GM12878 (cell line): ENCODE results near the gene RAD18. TPM values are rescaled to one million over a fixed set of nuclear protein-coding genes. Genes with fewer than 3 reads are reported as not detected.

ENCODE experiments used
- ATAC-seq: fragments of 200-7000 bp; cut with Tn5 transposase; 3 replicates; pipeline ENCODE4 v1.9.1; 2020; ENCODE audit warnings: mild to moderate bottlenecking, moderate library complexity
- BruUV-seq: library from RNA; stranded (reverse); fragments of 400-500 nt; replicated peaks from 2 replicates; lab custom pipeline; 2021; lab: Mats Ljungman, UMichigan
- CTCF ChIA-PET: fragments of 300-600 bp; sonication (Branson Sonifier 250); formaldehyde crosslinking; extraction: SDS; loops from one replicate; lab custom pipeline; 2021; ENCODE audit warnings: inconsistent platforms; lab: Yijun Ruan, JAX
- POLR2A ChIA-PET: fragments of 350-600 bp; formaldehyde crosslinking; extraction: SDS; loops from one replicate; lab custom pipeline; 2021; ENCODE audit warnings: inconsistent platforms; lab: Charles Lee
- RAD21 ChIA-PET: fragments of 300-600 bp; sonication (Branson Sonifier 250); formaldehyde crosslinking; loops from one replicate; lab custom pipeline; 2023; ENCODE audit warnings: antibody characterized with exemption; ENCODE audit not compliant: unreplicated experiment; lab: Charles Lee
- SMC1A ChIA-PET: fragments of 300-600 bp; sonication (Branson Sonifier 250); formaldehyde crosslinking; loops from one replicate; lab custom pipeline; 2023; ENCODE audit not compliant: unreplicated experiment, uncharacterized antibody; lab: Charles Lee
- DNase-seq: peaks from one replicate; pipeline ENCODE4 v3.0.0-alpha.2; 2011; ENCODE audit warnings: low read depth, low spot score
- FAIRE-seq: peaks from 3 replicates; lab custom pipeline; 2011; peaks lifted over from hg19 to GRCh38; lab: Jason Lieb, UNC
- H2AFZ ChIP-seq: 2 replicates; pipeline ENCODE4 v1.6.0; 2011; ENCODE audit warnings: low read depth, low read length, control low read depth; ENCODE audit not compliant: control insufficient read depth
- H3K27ac ChIP-seq: 2 replicates; pipeline ENCODE4 v1.5.1; 2011; ENCODE audit warnings: control low read depth; ENCODE audit not compliant: control insufficient read depth, insufficient read depth
- H3K27me3 ChIP-seq, 2 experiments: replicated peaks in 1 of 2; 2 replicates each; pipeline versions ENCODE4 v1.6.0 to v1.6.1; 2011; ENCODE audit warnings: low read length in 1 of 2; ENCODE audit not compliant: control insufficient read depth in 2 of 2, insufficient read depth in 2 of 2
- H3K36me3 ChIP-seq, 2 experiments: 2 replicates each; pipeline ENCODE4 v1.5.1; 2011; ENCODE audit warnings: low read length in 1 of 2; ENCODE audit not compliant: control insufficient read depth in 2 of 2, insufficient read depth in 2 of 2
- H3K4me1 ChIP-seq: 2 replicates; pipeline ENCODE4 v1.6.1; 2011; ENCODE audit warnings: mild to moderate bottlenecking, low read length, moderate library complexity, mixed read lengths; ENCODE audit not compliant: control insufficient read depth, insufficient read depth
- H3K4me2 ChIP-seq: 2 replicates; pipeline ENCODE4 v1.6.0; 2011; ENCODE audit warnings: control low read depth; ENCODE audit not compliant: control insufficient read depth, insufficient read depth
- H3K4me3 ChIP-seq: fragments of 200-600 bp; sonication (generic); 2 replicates; pipeline ENCODE4 v1.5.1; 2016
- H3K79me2 ChIP-seq: 2 replicates; pipeline ENCODE4 v1.6.0; 2011; ENCODE audit warnings: low read length; ENCODE audit not compliant: control insufficient read depth, insufficient read depth
- H3K9ac ChIP-seq: 2 replicates; pipeline ENCODE4 v1.8.0; 2011; ENCODE audit warnings: low read length, control low read depth, mixed read lengths; ENCODE audit not compliant: control insufficient read depth, insufficient read depth
- H3K9me3 ChIP-seq: replicated peaks from 3 replicates; pipeline ENCODE4 v1.5.1; 2011; ENCODE audit warnings: mild to moderate bottlenecking, low read length; ENCODE audit not compliant: control insufficient read depth, insufficient read depth
- H4K20me1 ChIP-seq: 2 replicates; pipeline ENCODE4 v1.6.0; 2011; ENCODE audit not compliant: control insufficient read depth, insufficient read depth
- CHD4 ChIP-seq: fragments of 200-600 bp; sonication (generic); IDR thresholded peaks from 2 replicates; pipeline ENCODE4 v1.6.1; 2016; ENCODE audit warnings: mild to moderate bottlenecking
- JUNB ChIP-seq: IDR thresholded peaks from 2 replicates; pipeline ENCODE4 v1.6.1; 2016; ENCODE audit warnings: antibody characterized with exemption, mild to moderate bottlenecking
- MYC ChIP-seq: IDR thresholded peaks from 2 replicates; pipeline ENCODE4 v1.6.1; 2011; ENCODE audit warnings: mild to moderate bottlenecking, low read length, moderate library complexity, inconsistent platforms; ENCODE audit not compliant: insufficient read depth, insufficient replicate concordance, insufficient read length, severe bottlenecking
- SMC3 ChIP-seq: IDR thresholded peaks from 2 replicates; pipeline ENCODE4 v1.6.1; 2011; ENCODE audit warnings: low read length, improper control_type of control experiment, borderline replicate concordance
- STAT3 ChIP-seq: IDR thresholded peaks from 2 replicates; pipeline ENCODE4 v1.6.1; 2011; ENCODE audit warnings: low read depth, low read length, improper control_type of control experiment
- WGBS: methylation state at CpG from one replicate; pipeline ENCODE4 v1.1.6; 2016; ENCODE audit warnings: low lambda C conversion rate; ENCODE audit not compliant: insufficient replicate concordance, insufficient coverage; ENCODE audit errors: missing lambda C conversion rate; 5-methylcytosine and 5-hydroxymethylcytosine counted together
- in situ Hi-C: fragments of 300-500 bp; cut with MboI; formaldehyde crosslinking; loops from 9 replicates; pipeline ENCODE4 v1.14.3; 2018; ENCODE audit warnings: mixed read lengths
- intact Hi-C: fragments of 100-400 bp; cut with micrococcal nuclease; formaldehyde crosslinking; loops from one replicate; pipeline ENCODE4 v1.14.2; 2022; ENCODE audit not compliant: unreplicated experiment
- polyA plus RNA-seq, 11 experiments: library from polyadenylated mRNA; depleted of rRNA in 4 of 11; unstranded in 6 of 11; stranded (reverse) in 5 of 11; fragments of >200 nt; fragmentation: Nextera tagmentation in 4 of 11; fragmentation: Illumina TruSeq in 1 of 11; extraction: Ambion mirVana in 4 of 11; extraction: Trizol in 1 of 11; gene quantifications; 1 replicate in 1 of 11; 2 replicates in 10 of 11; pipeline versions ENCODE4 v1.2.1 to v1.2.3, GENCODE V29; 2011 to 2016; ENCODE audit warnings: inconsistent platforms in 2 of 11, missing spikeins in 2 of 11, low read depth in 1 of 11
- total RNA-seq, 4 experiments: library from RNA; depleted of rRNA in 3 of 4; stranded (reverse); fragments of >200 nt in 3 of 4; fragmentation: Illumina TruSeq in 1 of 4; extraction: Trizol in 1 of 4; gene quantifications; 2 replicates each; pipeline versions ENCODE4 v1.2.1 to v1.2.3, GENCODE V29; 2013 to 2021
- TF ChIP-seq, protein P1 (sequence below): fragments of 450-650 bp; IDR thresholded peaks from 2 replicates; pipeline ENCODE4 v1.6.1; 2016; ENCODE audit warnings: mild to moderate bottlenecking
- TF ChIP-seq, protein P2 (sequence below): fragments of 450-650 bp; IDR thresholded peaks from 2 replicates; pipeline ENCODE4 v1.6.1; 2016; ENCODE audit warnings: mild to moderate bottlenecking
- TF ChIP-seq, protein P3 (sequence below): IDR thresholded peaks from 2 replicates; pipeline ENCODE4 v1.6.1; 2012; ENCODE audit warnings: low read depth, low read length, improper control_type of control experiment

Gene RAD18
- total and polyA plus RNA-seq, 10 of the 15 experiments (the other 5 are each of a cell fraction or from before 2014, with no cell fraction given), result 8.7 to 38.6 (median 19.2) TPM

DNA sequence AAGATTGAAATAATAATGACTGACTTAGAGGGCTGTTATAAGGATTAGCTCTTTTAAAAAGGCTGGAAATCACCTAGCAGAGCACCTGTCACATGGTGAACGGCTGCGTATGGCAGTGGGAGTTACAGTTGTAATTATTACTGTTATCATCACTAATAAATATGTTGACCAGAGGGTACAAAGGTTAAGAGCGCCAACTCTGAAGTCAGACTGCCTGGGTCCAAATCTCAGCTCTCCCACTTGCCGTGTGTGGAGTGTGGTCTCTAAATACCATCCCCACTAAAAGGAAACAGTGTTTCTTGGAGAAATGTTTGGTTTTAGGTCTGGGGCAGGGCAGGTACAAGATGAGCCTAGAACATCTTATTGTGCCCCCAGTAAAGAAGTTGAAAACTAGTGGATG, 6.0 kb upstream of the RAD18 start:
- H2AFZ ChIP-seq, result no peak overlapping the region
- POLR2A ChIA-PET, result no interaction called here
- TF ChIP-seq JUNB (no peak), STAT3 (no peak), MYC (no peak), SMC3 (no peak), CHD4 (no peak)
- TF ChIP-seq, protein P1, sequence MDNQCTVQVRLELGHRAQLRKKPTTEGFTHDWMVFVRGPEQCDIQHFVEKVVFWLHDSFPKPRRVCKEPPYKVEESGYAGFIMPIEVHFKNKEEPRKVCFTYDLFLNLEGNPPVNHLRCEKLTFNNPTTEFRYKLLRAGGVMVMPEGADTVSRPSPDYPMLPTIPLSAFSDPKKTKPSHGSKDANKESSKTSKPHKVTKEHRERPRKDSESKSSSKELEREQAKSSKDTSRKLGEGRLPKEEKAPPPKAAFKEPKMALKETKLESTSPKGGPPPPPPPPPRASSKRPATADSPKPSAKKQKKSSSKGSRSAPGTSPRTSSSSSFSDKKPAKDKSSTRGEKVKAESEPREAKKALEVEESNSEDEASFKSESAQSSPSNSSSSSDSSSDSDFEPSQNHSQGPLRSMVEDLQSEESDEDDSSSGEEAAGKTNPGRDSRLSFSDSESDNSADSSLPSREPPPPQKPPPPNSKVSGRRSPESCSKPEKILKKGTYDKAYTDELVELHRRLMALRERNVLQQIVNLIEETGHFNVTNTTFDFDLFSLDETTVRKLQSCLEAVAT, result no peak
- TF ChIP-seq, protein P2, sequence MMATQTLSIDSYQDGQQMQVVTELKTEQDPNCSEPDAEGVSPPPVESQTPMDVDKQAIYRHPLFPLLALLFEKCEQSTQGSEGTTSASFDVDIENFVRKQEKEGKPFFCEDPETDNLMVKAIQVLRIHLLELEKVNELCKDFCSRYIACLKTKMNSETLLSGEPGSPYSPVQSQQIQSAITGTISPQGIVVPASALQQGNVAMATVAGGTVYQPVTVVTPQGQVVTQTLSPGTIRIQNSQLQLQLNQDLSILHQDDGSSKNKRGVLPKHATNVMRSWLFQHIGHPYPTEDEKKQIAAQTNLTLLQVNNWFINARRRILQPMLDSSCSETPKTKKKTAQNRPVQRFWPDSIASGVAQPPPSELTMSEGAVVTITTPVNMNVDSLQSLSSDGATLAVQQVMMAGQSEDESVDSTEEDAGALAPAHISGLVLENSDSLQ, result no peak
- TF ChIP-seq, protein P3, sequence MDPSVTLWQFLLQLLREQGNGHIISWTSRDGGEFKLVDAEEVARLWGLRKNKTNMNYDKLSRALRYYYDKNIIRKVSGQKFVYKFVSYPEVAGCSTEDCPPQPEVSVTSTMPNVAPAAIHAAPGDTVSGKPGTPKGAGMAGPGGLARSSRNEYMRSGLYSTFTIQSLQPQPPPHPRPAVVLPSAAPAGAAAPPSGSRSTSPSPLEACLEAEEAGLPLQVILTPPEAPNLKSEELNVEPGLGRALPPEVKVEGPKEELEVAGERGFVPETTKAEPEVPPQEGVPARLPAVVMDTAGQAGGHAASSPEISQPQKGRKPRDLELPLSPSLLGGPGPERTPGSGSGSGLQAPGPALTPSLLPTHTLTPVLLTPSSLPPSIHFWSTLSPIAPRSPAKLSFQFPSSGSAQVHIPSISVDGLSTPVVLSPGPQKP, result no peak
- TF ChIP-seq, all 136 proteins: peak for 0
- Histone ChIP-seq H3K27ac (no peak overlapping the region), H3K9me3 (no peaks in the 10 kb centered on the region), H3K4me3 (no peak overlapping the region), H3K4me1 (no peaks in the 10 kb centered on the region), H4K20me1 (no peaks in the 10 kb centered on the region), H3K9ac (no peak overlapping the region), H3K79me2 (no peaks in the 10 kb centered on the region), H3K27me3 (no peaks in the 10 kb centered on the region), H3K36me3 (no peaks in the 10 kb centered on the region), H3K4me2 (no peak overlapping the region)
- ATAC-seq (no peak), FAIRE-seq (no peak), DNase-seq (no peak)
- WGBS, result 41% methylated on average over 4 of the region's 4 CpGs
- no TSS peak for BruUV-seq
- in situ Hi-C loops, result no loop called here
- CTCF ChIA-PET, result interaction anchor here (1.2 to 7.6 kb wide), 10 partner anchors 14 to 335 kb away, joined by 4 to 55 read pairs (median 7); partner anchors contain the start of gene OXTR
- SMC1A ChIA-PET, result interaction anchor here (0.8 to 2.9 kb wide), 7 partner anchors 9 to 394 kb away, joined by 3 to 25 read pairs (median 3); partner anchors contain the start of gene THUMPD3
- intact Hi-C loops, result no loop called here
- RAD21 ChIA-PET, result interaction anchor here (0.6 to 1.4 kb wide), 3 partner anchors 14 to 344 kb away, joined by 3 read pairs; no protein-coding TSS in a partner anchor
